Heart left ventricle (tissue), 13 donors: ENCODE data around the gene WWTR1.

Experiments used
- POLR2A ChIP-seq, 2 donors: fragments of 450-650 bp; IDR thresholded peaks; one replicate each; pipeline ENCODE4 v1.6.1; 2017; ENCODE audit warnings: antibody characterized with exemption in 2 of 2, mild to moderate bottlenecking in 2 of 2, moderate library complexity in 2 of 2
- TF ChIP-seq, protein P1 (sequence below), 12 donors: fragments of 200-600 bp; sonication (generic) in 4 of 12; IDR thresholded peaks; one replicate each; pipeline versions ENCODE4 v1.5.0 to v1.8.0; 2018 to 2022; ENCODE audit warnings: antibody characterized with exemption in 12 of 12, mild to moderate bottlenecking in 5 of 12
- donor health status: ischemic (EF 13 %, LVEDD 7.1; RV severe dilation, severe dysfunction).
- donor health status: DM: no; HTN: yes; CAD: no.
- donor health status: DM: no; HTN: no; CAD: no.
- donor health status: ischemic (EF 25% LVEDD 6.9; RV normal size, moderate dysfunction).
- donor health status: ischemic (EF 25% LVEDD 5.7; RV mildly dilated, moderate dysfunction).
- donor health status: ischemic (EF 35%, LVEDD 5.7; RV mildly dilated, moderate dysfunction).
- donor health status: nonischemic (EF 11% LVEDD 7.7; RV severe dilation, severe dysfunction).
- donor health status: DM: yes; HTN: yes; CAD: no.
- donor health status: PGD.
- donor health status: ischemic (EF 29% LVEDD 5.4; RV normal size, mild dysfunction).
- donor health status: nonischemic (EF 23%, LVEDD 6.1; RV moderate dilation, normal function).

DNA sequence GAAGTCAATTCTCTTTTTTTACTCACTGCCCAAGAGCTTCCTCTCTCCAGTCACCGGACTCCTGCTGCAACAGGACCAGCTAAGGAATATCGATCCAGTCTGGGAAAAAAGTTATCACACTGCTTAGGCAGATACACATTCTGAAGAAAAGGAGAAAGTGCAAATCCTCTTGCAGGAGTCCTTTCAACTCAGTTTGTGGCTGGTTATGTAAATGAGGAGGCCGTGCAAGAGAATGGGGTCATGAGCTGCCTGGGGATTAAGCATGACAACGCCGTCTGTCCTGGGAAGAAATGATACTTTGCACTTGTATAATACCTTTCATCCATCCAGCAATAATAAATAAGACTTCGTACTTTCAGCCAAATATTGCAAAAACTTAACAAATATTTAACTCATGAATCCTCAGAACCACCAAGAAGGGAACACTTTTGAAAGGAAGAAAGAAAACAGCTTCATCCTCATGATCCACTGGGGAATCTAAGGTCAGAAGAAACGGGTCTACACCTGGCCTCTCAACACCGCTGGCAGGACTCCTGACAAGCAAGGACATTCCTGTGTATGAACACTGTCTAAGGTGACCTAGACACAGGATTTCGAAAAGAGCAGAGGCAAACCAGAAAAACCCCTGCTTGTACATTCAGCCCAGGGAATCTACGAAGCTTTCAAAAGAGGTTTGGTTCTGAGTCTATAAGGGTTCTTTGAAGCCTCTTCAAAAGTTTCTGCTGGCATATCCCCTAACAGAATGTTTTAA, 13.1 kb upstream of the WWTR1 start:
- TF ChIP-seq POLR2A (IDR thresholded peaks at IDR 0.05): no peak
- TF ChIP-seq, protein P1, sequence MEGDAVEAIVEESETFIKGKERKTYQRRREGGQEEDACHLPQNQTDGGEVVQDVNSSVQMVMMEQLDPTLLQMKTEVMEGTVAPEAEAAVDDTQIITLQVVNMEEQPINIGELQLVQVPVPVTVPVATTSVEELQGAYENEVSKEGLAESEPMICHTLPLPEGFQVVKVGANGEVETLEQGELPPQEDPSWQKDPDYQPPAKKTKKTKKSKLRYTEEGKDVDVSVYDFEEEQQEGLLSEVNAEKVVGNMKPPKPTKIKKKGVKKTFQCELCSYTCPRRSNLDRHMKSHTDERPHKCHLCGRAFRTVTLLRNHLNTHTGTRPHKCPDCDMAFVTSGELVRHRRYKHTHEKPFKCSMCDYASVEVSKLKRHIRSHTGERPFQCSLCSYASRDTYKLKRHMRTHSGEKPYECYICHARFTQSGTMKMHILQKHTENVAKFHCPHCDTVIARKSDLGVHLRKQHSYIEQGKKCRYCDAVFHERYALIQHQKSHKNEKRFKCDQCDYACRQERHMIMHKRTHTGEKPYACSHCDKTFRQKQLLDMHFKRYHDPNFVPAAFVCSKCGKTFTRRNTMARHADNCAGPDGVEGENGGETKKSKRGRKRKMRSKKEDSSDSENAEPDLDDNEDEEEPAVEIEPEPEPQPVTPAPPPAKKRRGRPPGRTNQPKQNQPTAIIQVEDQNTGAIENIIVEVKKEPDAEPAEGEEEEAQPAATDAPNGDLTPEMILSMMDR (IDR thresholded peaks at IDR 0.05): no peak
